ENCODE measurements around the gene PSAT1. TPM values are rescaled to one million over a fixed set of nuclear protein-coding genes. Genes with fewer than 3 reads are reported as not detected.

Gene PSAT1
- total and polyA plus RNA-seq, 2 of the 4 experiments (the other 2 are of a cell fraction), result 77.2 to 88.4 TPM

DNA sequence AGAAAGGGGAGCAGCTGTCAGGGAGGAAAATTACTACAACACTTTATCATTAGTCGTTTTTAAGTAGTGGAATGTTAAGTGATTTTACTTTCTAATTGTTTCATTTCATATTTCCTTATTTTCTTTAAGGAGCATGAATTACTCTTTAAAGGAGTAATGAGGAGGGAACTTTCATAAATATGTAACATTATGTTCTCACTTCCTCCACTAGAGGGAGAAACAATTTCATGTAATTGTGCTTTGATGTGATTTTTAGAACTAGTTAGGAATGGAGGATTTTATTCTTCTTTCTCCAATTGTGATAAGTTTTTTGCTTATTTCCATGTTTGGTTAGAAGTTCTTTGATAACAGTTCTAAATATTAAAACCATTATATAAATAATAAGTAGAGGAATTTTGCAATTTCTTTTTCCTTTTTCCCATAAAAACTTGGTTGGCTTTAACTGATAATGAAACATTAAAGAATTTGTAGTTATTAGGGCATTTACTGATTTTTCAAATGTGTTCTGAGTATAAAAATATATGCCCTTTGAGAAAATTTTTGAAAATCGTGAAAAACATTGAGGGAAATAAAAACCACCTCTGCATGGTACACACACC lies 35.4 kb upstream of the PSAT1 start:
- no peak overlapping the region for H3K23ac ChIP-seq (ENCODE audit: low read depth, low read length)
- H2BK15ac ChIP-seq (ENCODE audit: low read depth, low read length), result no peak overlapping the region
- no peak overlapping the region for H2AK9ac ChIP-seq (replicated peaks; ENCODE audit: low read depth, low read length, poor library complexity)
- H3K79me1 ChIP-seq (ENCODE audit: low read depth in 1 of 2, low read length in 2 of 2), result no peaks in the 10 kb centered on the region
- ChIA-PET POLR2A (ENCODE audit: unreplicated experiment) (no interaction called here), CTCF (interaction anchor here (1.2 kb wide), 1 partner anchor 12 kb away, joined by 3 read pairs; no protein-coding TSS in a partner anchor)
- H4K5ac ChIP-seq (ENCODE audit: low read depth, low read length), result no peak overlapping the region
- H3K14ac ChIP-seq (replicated peaks; ENCODE audit: low read depth, low read length), result no peak overlapping the region
- no peaks in the 10 kb centered on the region for H3K4me1 ChIP-seq (ENCODE audit: control insufficient read depth, insufficient read depth, low read length)
- H3K4me2 ChIP-seq (ENCODE audit: low read depth, low read length), result no peak overlapping the region
- DNase-seq, result peak; percentile 55
- H3K9me1 ChIP-seq (ENCODE audit: insufficient read depth, low read length), result no peaks in the 10 kb centered on the region
- no peak overlapping the region for H2BK5ac ChIP-seq (ENCODE audit: low read depth, low read length, poor library complexity, severe bottlenecking)
- no peak overlapping the region for H2BK20ac ChIP-seq (ENCODE audit: low read depth, low read length)
- no CpG with 5 or more reads among the region's 2 CpGs for WGBS, 2 experiments (ENCODE audit: extremely low coverage in 2 of 2, insufficient read length in 1 of 2)
- peaks cover 4% of the 10 kb centered on the region for H3K36me3 ChIP-seq (ENCODE audit: control insufficient read depth, insufficient read depth, low read length)
- H2BK120ac ChIP-seq (ENCODE audit: low read depth, low read length), result no peak overlapping the region
- no peak overlapping the region for H3K4ac ChIP-seq (ENCODE audit: low read depth, low read length)
- no peak overlapping the region for H2AK5ac ChIP-seq (ENCODE audit: low read depth, low read length)
- H3K56ac ChIP-seq (ENCODE audit: extremely low read depth, insufficient read depth, low read length), result no peak overlapping the region
- H3K4me3 ChIP-seq (ENCODE audit: insufficient read depth, low read depth, low read length), result no peak overlapping the region
- no peak overlapping the region for H3K18ac ChIP-seq (ENCODE audit: low read depth, low read length)
- H3K9ac ChIP-seq (ENCODE audit: low read depth, low read length), result no peak overlapping the region
- no peak overlapping the region for H4K8ac ChIP-seq (ENCODE audit: low read depth in 2 of 2, low read length in 2 of 2)
- no peaks in the 10 kb centered on the region for H3K9me3 ChIP-seq (ENCODE audit: control insufficient read depth, insufficient read depth, low read length)
- H3K27me3 ChIP-seq (ENCODE audit: control insufficient read depth, insufficient read depth, low read length), result no peaks in the 10 kb centered on the region
- intact Hi-C loops (cut with micrococcal nuclease), result loop anchor here (1.0 kb wide), 2 partner anchors 35 to 108 kb away; no protein-coding TSS in a partner anchor
- BruUV-seq (replicated peaks), result no TSS peak
- no peak overlapping the region for H3K27ac ChIP-seq (ENCODE audit: insufficient read depth, low read length)
- dilution Hi-C loops (cut with HindIII; ENCODE audit: low sequenced_read_pairs, unreplicated experiment), result no loop called here
- H2AFZ ChIP-seq (replicated peaks; ENCODE audit: low read length, poor library complexity), result no peak overlapping the region
- in situ Hi-C loops (cut with MboI; ENCODE audit: low sequenced_read_pairs), result no loop called here
- no peak overlapping the region for H4K91ac ChIP-seq (ENCODE audit: insufficient read depth, low read depth, low read length)
- peak; percentile 78 for ATAC-seq (ENCODE audit: low read depth)
- no peaks in the 10 kb centered on the region for H4K20me1 ChIP-seq (ENCODE audit: insufficient read depth, low read length)
- peak; percentile 34; the same call in 1 of the 2 replicates for TF ChIP-seq SMC3 (IDR thresholded peaks at IDR 0.05; ENCODE audit: low read depth, low read length)
- TF ChIP-seq RAD21 (IDR thresholded peaks at IDR 0.05; ENCODE audit: low read length), result peak; percentile 55
- no peak for TF ChIP-seq MAFK (IDR thresholded peaks at IDR 0.05; ENCODE audit: low read depth, low read length)
- TF ChIP-seq MXI1 (IDR thresholded peaks at IDR 0.05; ENCODE audit: borderline replicate concordance, low read depth, low read length), result no peak
- TF ChIP-seq MAZ (IDR thresholded peaks at IDR 0.05; ENCODE audit: borderline replicate concordance, low read depth, low read length), result no peak
- peak; percentile 63 for TF ChIP-seq CTCF (conservative IDR thresholded peaks at IDR 0.05; ENCODE audit: low read depth, low read length)
- no peak for TF ChIP-seq POLR2A (IDR thresholded peaks at IDR 0.05; ENCODE audit: low read depth, low read length)

All from IMR-90 (cell line).